Stimulated activated CD8-positive, alpha-beta memory T cell treated with anti-CD3 and anti-CD28 coated beads, Interleukin-15, amount 100 ng/mL, for 4 hours (primary cell): ENCODE data around the gene NAIF1.

Experiments used
- DNase-seq, 2 donors: peaks; one replicate each; pipeline ENCODE4 v3.0.0-alpha.2; 2020; ENCODE audit warnings: low read depth in 2 of 2

The NAIF1 gene

GRCh38 chr9:128102861-128103588 lies 35.9 kb upstream of the NAIF1 start:
- no peak for DNase-seq

- no peak for DNase-seq
Measured at GRCh38 chr9:128102196-128102595, 35.1 kb upstream of the NAIF1 start.

- no peak for DNase-seq
Measured at GRCh38 chr9:128101690-128102089, 34.6 kb upstream of the NAIF1 start.

DNA sequence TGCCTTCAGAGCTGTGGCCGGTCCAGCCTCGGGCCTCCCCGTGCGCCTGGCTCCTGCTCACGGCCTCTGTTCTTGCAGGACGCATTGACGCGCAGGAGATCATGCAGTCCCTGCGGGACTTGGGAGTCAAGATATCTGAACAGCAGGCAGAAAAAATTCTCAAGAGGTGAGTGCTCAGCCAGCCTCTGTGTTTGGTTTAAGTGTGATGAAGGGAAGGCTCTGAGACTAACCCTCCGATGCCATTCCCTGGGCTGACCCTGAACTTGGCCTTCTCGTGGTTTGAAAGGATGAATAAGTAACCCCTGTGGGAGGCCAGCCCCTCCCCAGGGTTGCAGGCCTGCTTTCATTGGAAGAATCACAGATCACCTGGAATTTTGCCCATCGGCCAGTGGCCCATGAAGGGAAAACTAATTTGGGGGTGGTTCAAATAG lies 34.1 kb upstream of the NAIF1 start:
- no peak for DNase-seq

DNA sequence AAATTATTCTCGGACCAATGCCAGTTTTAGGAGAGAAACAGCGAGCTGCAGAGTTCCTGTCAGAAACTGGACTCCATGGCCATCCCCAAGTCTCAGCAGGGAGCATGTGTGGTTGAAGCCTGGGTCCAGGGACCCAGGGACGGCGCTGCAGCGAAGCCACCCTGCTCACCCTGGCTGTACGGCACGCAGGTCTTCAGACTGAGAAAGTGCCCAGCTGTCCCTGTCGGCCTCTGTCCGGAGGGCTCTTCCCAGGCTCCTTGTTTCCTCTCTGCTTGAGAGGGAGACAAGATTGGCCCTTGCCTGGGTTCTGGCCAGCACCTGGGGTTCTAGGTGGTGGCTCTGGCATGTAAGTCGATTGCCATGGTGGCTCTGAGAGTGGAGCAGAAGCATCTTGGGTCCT lies 33.5 kb upstream of the NAIF1 start:
- no peak for DNase-seq

GRCh38 chr9:128099932-128100491 lies 32.9 kb upstream of the NAIF1 start:
- no peak for DNase-seq

DNA sequence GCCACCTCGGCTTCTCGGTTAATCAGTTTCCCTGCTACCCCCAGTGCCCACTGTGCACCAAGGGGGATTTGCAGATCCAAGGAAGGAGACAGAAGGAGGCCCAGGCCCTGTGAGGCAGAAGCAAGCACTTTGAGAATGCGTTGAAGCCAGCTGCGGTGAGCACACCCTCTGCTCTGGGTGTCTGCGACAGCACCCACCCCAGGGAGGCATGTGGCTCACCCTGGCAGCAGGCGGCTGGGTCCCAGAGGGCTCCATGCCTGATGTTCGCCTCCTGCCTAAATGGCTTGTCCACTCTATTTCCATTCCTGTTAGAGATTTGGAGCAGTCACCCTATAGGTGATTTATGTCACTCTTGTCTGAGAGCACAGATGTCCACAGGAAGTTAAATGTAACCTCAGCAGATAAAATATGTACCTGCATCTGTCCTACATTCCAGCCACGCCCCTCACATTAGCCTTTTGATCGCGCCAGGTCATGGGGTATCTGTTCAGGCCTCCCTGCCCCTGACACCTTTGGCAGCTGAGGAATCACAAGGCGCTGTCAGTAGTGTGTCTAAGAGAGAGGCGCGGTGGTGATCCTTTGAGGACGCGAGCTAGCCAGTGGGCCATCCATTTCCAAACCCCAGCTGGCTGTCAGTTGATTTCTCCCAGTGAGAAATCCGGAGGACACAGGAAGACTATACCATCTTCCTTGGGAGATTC lies 32.3 kb upstream of the NAIF1 start:
- DNase-seq: no peak

DNA sequence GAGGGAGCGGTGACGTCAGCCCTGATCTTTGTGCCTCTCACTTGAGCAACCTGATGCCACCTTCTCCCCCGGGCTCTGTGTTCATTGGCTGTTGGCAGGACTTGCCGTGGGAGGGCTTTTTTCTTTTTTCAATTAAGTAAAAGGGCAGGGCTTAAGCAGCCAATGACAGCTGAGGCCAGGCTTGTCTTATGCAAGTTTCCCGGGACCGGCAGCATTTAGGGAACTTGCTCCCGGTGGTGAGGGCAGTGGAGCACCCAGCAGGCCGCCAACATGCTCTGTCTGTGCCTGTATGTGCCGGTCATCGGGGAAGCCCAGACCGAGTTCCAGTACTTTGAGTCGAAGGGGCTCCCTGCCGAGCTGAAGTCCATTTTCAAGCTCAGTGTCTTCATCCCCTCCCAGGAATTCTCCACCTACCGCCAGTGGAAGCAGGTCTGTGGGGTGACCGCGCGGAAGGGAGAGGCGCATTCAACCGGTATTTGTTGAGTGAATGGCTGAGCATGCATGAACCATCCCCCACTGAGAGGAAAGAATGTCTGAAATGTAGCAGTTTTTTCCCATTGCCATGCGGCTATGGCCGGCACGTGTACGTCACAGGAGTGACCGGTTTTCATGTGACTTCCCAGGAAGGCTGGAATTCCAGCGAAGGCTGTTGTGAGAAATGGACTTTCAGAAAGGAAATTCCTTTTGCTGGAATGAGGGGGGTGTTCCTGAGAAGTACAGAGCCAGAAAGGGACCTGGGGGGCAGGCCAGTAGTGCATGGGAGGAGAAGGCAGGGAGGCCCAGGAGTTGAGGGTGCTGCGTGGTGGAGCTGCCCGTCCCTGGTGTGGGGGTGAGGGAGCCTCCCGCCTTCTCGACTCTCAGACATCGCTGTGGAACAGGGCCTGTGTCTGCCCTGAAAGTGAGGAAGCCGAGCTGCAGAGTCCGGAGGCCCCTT lies 31.4 kb upstream of the NAIF1 start:
- peak; percentile 42 to 47 for DNase-seq

DNA sequence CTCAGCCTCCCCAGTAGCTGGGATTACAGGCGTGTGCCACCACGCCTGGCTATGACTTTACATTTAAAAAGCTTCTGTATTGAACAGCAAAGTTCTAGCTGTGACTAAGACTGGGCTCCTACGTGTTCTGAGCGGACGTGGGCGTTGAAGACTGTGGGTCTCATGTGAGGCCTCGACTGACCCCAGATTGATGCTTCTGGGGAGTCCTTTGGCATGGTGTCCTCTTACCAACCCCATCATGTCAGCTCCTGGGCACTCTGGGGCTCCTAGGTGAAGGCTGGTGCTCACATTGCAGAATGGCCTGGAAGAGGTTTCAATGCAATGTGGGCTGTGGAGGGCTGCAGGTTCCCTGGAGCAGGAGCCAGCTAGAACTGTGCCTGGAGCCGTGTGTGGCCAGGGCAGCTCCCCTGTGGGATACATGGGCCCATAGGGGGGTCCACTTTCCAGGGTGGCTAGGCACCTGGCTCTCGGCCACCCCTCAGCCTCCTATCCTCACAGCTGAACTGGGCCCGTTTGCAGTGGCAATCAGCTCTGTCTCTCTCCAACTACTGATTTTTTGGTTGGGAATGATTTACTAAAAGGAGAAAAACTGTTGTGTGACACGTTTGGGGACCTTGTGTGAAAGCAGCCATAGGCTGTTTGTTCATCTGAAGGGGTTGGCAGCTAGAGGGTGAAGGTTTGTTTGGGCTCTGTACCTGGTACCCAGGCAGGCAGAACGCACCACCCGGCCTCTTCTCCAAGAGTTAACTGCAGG lies 30.6 kb upstream of the NAIF1 start:
- no peak for DNase-seq

DNA sequence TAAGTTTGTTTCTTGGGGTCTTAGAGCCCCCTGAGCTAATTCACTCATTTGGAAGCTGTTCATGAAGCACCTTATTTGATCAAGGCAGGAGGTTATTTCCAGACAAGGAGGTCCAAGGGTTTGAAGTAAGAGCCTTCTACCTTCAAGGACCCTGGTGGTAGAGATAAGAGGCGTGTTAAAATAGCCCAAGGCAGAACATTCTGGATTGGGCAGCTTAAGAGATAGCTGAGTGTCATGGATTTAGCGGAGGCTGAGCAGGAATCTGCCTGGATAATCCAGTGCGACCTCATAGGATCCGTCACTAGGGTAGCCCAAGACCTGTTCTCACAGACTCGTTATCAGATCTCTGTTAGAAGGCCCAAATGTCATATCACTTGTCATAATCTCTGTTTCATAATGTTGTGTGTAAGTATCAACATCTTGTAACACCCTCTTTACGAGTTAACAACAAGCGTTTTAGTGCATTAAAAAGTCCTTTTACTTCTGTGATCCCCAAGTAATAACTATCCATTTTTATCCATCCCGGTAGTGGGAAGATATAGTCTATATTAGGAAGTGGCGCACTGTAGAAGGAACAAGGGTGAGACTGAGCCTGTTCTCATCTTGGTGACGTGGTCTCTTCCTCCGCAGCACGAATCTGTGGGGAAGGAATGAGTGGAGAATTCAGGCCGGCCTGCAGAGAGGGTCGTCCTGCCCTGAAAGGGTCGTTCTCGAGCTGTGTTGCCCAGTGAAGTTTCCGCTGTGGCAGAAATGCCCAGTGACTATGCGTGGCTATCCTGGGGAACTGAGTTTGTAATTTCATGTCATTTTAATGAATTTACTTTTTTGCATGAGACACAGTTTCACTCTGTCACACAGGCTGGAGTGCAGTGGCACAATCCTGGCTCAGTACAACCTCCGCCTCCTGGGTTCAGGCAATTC lies 29.8 kb upstream of the NAIF1 start:
- DNase-seq: no peak

DNA sequence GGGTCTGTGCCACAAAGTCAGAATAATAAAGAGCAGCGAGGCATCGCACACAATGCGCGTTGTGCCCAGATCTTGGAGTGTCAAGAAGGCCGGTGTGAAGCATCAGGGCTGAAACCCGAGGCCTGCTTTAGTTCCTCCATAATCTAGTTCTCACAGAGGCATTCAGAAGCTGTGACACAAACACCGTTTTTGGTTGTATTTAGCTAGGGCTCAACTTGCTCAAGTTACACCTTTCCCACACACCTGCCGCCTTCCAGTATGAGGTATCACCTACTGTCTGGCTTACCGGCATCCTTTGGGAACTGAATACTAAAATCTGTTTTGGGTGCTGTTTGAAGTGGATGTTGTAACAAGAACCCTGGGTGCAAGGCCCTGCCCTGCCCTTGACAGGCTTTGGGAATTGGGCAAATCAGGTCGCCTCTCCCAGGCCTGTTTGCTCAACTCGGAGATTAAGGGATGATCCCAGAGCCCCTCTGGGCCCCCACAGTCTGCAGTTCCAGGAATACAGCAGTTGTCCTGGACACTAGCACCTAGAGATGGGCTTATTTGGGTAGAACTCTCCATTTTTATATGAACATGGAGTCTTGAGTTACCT lies 27.9 kb upstream of the NAIF1 start:
- DNase-seq: no peak

DNA sequence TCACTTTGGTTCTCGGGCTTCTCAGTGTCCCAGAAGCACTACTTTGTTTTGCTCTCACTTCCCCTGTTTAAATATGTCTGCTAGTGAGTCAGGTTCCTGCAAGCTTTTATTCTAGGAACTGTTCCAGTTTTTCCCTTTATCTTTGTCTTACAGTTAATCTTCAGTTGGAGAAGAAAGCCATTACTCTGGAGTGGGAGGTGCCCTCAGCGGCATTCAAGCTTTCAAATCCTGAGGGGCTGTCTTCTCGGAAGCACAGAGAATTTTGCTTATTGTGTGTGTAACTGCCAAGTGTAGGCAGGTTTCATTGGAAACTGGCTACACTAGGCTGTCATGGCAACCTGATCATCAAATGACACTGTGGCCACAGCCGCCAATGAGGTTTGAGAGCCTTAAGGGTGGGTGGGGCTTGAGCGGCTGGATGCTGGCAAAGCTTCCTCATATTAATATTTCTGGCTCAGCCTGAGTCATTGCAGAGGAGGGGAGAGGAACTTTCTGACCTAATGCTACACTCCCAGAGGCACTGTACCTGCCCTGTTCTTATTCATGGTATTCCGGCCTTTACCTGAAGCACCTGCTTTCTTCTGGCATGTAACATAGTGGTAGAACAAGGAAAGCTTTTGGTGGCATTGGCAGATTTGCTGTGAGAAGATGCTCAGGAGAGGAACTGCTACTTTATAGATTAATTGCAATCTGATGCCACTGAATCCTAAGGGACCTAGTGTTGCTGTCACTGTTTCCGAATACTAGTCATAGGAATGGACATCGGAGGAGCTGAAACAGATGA lies 27.2 kb upstream of the NAIF1 start:
- DNase-seq: peak; percentile 41 to 72

DNA sequence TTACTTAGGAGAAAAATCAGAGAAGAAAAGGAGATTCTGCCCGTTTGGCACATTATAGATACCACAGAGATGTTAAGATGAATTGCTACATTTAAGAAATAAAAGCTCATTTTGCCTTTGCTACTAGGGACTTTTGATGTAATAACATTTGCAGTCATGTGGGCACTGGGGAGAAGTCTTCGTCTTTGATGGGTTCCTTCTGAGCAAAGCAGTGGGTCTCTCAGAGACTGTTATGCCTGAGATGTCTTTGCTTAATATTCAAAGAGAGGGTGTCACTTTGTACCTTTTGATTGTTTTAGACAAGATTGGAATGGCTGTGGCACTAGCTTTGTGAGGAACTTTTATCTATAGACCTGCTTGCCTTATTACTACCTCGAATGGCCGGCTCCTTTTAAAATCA lies 25.9 kb upstream of the NAIF1 start:
- no peak for DNase-seq

DNA sequence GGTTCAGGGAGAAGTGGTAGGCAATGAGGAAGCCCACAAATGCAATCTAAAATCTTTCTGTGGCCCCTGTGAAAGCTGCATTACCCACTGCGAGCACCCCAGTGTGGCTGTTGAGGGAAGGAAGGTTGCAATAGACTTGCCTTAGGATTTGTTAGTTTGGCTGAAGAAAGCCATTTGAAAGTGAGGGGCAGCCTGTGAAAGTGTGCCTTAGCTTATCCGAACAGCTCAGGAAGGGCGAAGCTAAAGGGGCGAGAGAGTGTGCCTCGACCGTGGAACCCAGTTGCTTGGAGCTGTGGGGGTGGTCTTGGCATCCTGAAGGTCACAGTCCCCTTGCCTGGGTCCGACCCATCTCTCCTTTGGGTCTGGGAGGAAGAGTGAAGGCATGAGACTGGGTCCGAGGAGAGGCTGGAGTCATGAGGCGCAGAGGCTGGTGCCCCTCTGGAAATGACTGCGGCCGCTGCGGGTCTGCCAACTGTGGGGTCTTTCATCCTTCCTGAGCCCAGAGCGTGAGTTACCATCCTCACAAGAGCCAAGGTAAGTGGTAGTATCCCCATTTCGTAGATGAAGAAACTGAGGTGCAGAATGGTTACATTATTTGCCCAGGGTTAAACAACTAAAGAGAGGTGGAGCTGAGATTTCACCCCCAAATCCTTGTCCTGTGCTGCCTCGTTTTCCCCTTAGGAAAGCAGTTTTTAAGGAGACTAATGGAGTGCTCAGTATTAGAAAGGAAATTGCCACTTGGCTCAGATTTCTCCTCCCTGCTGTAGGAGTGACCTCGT lies 25.3 kb upstream of the NAIF1 start:
- DNase-seq: no peak

GRCh38 chr9:128091571-128091970 lies 24.5 kb upstream of the NAIF1 start:
- no peak for DNase-seq

GRCh38 chr9:128091144-128091543 lies 24.0 kb upstream of the NAIF1 start:
- DNase-seq: no peak

DNA sequence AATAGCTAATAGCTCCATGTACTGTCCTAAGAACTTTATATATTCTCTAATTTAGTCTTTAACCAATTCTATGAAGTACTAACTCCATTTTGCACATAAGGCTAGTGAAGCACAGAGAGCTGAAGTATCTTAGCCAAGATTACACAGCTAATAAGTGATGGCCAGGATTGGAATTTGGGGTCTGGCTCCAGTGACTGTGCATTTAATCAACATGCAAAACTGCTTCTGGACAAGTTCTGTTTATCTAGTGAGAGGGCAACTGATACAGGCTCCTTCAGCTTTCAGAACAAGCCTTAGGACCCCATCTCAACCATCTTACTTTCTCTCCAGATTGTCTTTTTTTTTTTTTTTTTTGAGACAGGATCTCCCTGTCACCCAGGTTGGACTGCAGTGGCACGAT lies 22.2 kb upstream of the NAIF1 start:
- no peak for DNase-seq

- DNase-seq: no peak
Measured at GRCh38 chr9:128088253-128088945, 21.3 kb upstream of the NAIF1 start.
